Measurements from ENCODE around the gene CSRNP3. TPM values are rescaled to one million over a fixed set of nuclear protein-coding genes. Genes with fewer than 3 reads are reported as not detected.

Gene CSRNP3
- total RNA-seq, 1 donor from 2014 or later: 14.6 TPM

GRCh38 chr2:165466386-165466785 lies 3.1 kb upstream of the CSRNP3 start:
- Mint-ChIP-seq H3K27me3 (ENCODE audit: unreplicated experiment) (no peaks in the 10 kb centered on the region), H3K4me1 (ENCODE audit: unreplicated experiment) (peaks cover 3% of the 10 kb centered on the region), H3K9me3 (ENCODE audit: unreplicated experiment) (no peaks in the 10 kb centered on the region), H3K36me3 (ENCODE audit: low read depth, unreplicated experiment) (no peaks in the 10 kb centered on the region), H3K4me3 (ENCODE audit: unreplicated experiment) (no peak overlapping the region), H3K27ac (ENCODE audit: unreplicated experiment) (no peak overlapping the region)
- no peak for DNase-seq (ENCODE audit: low spot score)
- TF ChIP-seq CTCF (IDR thresholded peaks at IDR 0.05; ENCODE audit: unreplicated experiment): no peak

GRCh38 chr2:165467921-165468320 lies 1.6 kb upstream of the CSRNP3 start:
- H3K27ac Mint-ChIP-seq (ENCODE audit: unreplicated experiment): no peak overlapping the region
- no peak for DNase-seq (ENCODE audit: low spot score)
- H3K36me3 Mint-ChIP-seq (ENCODE audit: low read depth, unreplicated experiment): no peaks in the 10 kb centered on the region
- H3K9me3 Mint-ChIP-seq (ENCODE audit: unreplicated experiment): no peaks in the 10 kb centered on the region
- TF ChIP-seq CTCF (IDR thresholded peaks at IDR 0.05; ENCODE audit: unreplicated experiment): peak; percentile 26
- H3K4me3 Mint-ChIP-seq (ENCODE audit: unreplicated experiment): no peak overlapping the region
- no peaks in the 10 kb centered on the region for H3K27me3 Mint-ChIP-seq (ENCODE audit: unreplicated experiment)
- H3K4me1 Mint-ChIP-seq (ENCODE audit: unreplicated experiment): peaks cover 10% of the 10 kb centered on the region

GRCh38 chr2:165470361-165470760 lies 863 bp downstream of the CSRNP3 start:
- Mint-ChIP-seq H3K4me3 (ENCODE audit: unreplicated experiment) (peak overlapping the region; percentile 95), H3K27ac (ENCODE audit: unreplicated experiment) (peak overlapping the region; percentile 89), H3K9me3 (ENCODE audit: unreplicated experiment) (no peaks in the 10 kb centered on the region), H3K4me1 (ENCODE audit: unreplicated experiment) (peaks cover 14% of the 10 kb centered on the region), H3K27me3 (ENCODE audit: unreplicated experiment) (no peaks in the 10 kb centered on the region), H3K36me3 (ENCODE audit: low read depth, unreplicated experiment) (peaks cover 1% of the 10 kb centered on the region)
- no peak for DNase-seq (ENCODE audit: low spot score)
- no peak for TF ChIP-seq CTCF (IDR thresholded peaks at IDR 0.05; ENCODE audit: unreplicated experiment)

GRCh38 chr2:165471349-165471950 lies 2.0 kb downstream of the CSRNP3 start:
- H3K27ac Mint-ChIP-seq (ENCODE audit: unreplicated experiment): peak overlapping the region; percentile 87
- peak overlapping the region; percentile 30 for H3K4me3 Mint-ChIP-seq (ENCODE audit: unreplicated experiment)
- DNase-seq (ENCODE audit: low spot score): no peak
- H3K36me3 Mint-ChIP-seq (ENCODE audit: low read depth, unreplicated experiment): peaks cover 4% of the 10 kb centered on the region
- peaks cover 2% of the 10 kb centered on the region for H3K27me3 Mint-ChIP-seq (ENCODE audit: unreplicated experiment)
- TF ChIP-seq CTCF (IDR thresholded peaks at IDR 0.05; ENCODE audit: unreplicated experiment): no peak
- H3K9me3 Mint-ChIP-seq (ENCODE audit: unreplicated experiment): no peaks in the 10 kb centered on the region
- peaks cover 18% of the 10 kb centered on the region for H3K4me1 Mint-ChIP-seq (ENCODE audit: unreplicated experiment)

GRCh38 chr2:165472922-165473321 lies 3.4 kb downstream of the CSRNP3 start:
- no peak for DNase-seq (ENCODE audit: low spot score)
- no peaks in the 10 kb centered on the region for H3K9me3 Mint-ChIP-seq (ENCODE audit: unreplicated experiment)
- no peak overlapping the region for H3K27ac Mint-ChIP-seq (ENCODE audit: unreplicated experiment)
- H3K4me3 Mint-ChIP-seq (ENCODE audit: unreplicated experiment): no peak overlapping the region
- no peak for TF ChIP-seq CTCF (IDR thresholded peaks at IDR 0.05; ENCODE audit: unreplicated experiment)
- peaks cover 18% of the 10 kb centered on the region for H3K4me1 Mint-ChIP-seq (ENCODE audit: unreplicated experiment)
- H3K36me3 Mint-ChIP-seq (ENCODE audit: low read depth, unreplicated experiment): peaks cover 4% of the 10 kb centered on the region
- peaks cover 2% of the 10 kb centered on the region for H3K27me3 Mint-ChIP-seq (ENCODE audit: unreplicated experiment)
